Activated CD4-positive, alpha-beta memory T cell treated with anti-CD3 and anti-CD28 coated beads, Interleukin-2, amount 10 ng/mL, durations not matched to agents 7 days and 5 days (primary cell): Measurements from ENCODE around the gene HPSE. TPM values are rescaled to one million over a fixed set of nuclear protein-coding genes. Genes with fewer than 3 reads are reported as not detected.
"Not testable (repeated sequence)": the region's sequence is repeated elsewhere in the genome, so short reads cannot be mapped to it uniquely, and the experiment has no call there.

Source experiments
- CTCF ChIA-PET: fragments of 350-600 bp; sonication (Branson Sonifier 250); formaldehyde crosslinking; loops from one replicate; lab custom pipeline; 2021; ENCODE audit warnings: antibody characterized with exemption, inconsistent platforms; lab: Charles Lee
- POLR2A ChIA-PET: fragments of 350-600 bp; sonication (Branson Sonifier 250); formaldehyde crosslinking; loops from one replicate; lab custom pipeline; 2021; ENCODE audit warnings: antibody characterized with exemption; lab: Charles Lee
- DNase-seq: peaks from one replicate; pipeline ENCODE4 v3.0.0-alpha.2; 2020
- H3K27ac Mint-ChIP-seq: one replicate; pipeline ENCODE4 v1.8.0; 2021; ENCODE audit warnings: mild to moderate bottlenecking, mixed read lengths
- H3K27me3 Mint-ChIP-seq: one replicate; pipeline ENCODE4 v1.8.0; 2021; ENCODE audit warnings: mixed read lengths
- H3K36me3 Mint-ChIP-seq: one replicate; pipeline ENCODE4 v1.8.0; 2021; ENCODE audit warnings: low read depth, mixed read lengths
- H3K4me1 Mint-ChIP-seq: one replicate; pipeline ENCODE4 v1.8.0; 2021; ENCODE audit warnings: mixed read lengths
- H3K4me3 Mint-ChIP-seq: one replicate; pipeline ENCODE4 v1.8.0; 2021; ENCODE audit warnings: mild to moderate bottlenecking, mixed read lengths
- H3K9me3 Mint-ChIP-seq: one replicate; pipeline ENCODE4 v1.8.0; 2021; ENCODE audit warnings: mixed read lengths
- total RNA-seq, 2 experiments: library from RNA; stranded (reverse); gene quantifications; one replicate each; pipeline ENCODE4 v1.2.3, GENCODE V29; 2021

HPSE gene
- total RNA-seq, 2 experiments from 2014 or later = 30.4 to 32.7 TPM

GRCh38 chr4:83293305-83294046 is 41.2 kb downstream of the HPSE start:
- H3K4me3 Mint-ChIP-seq = peak overlapping the region; percentile 17
- ChIA-PET CTCF (interaction anchor here (0.5 to 4.0 kb wide), 4 partner anchors 10 to 404 kb away, joined by 3 to 31 read pairs (median 4); partner anchors contain the start of gene COQ2), POLR2A (interaction anchor here (1.2 to 4.5 kb wide), 5 partner anchors 8 to 282 kb away, joined by 3 to 37 read pairs (median 4); partner anchors contain the start of genes COQ2, HELQ and MRPS18C)
- H3K36me3 Mint-ChIP-seq = peaks cover 52% of the 10 kb centered on the region
- no peaks in the 10 kb centered on the region for H3K27me3 Mint-ChIP-seq
- DNase-seq = no peak
- H3K27ac Mint-ChIP-seq = peak overlapping the region; percentile 67
- peaks cover 5% of the 10 kb centered on the region for H3K9me3 Mint-ChIP-seq
- peaks cover 25% of the 10 kb centered on the region for H3K4me1 Mint-ChIP-seq

- DNase-seq, H3K9me3 Mint-ChIP-seq, POLR2A ChIA-PET, H3K27ac Mint-ChIP-seq, H3K4me3 Mint-ChIP-seq, H3K27me3 Mint-ChIP-seq: not testable (repeated sequence)
- CTCF ChIA-PET = interaction anchor here (1.4 kb wide), 1 partner anchor 9 kb away, joined by 3 read pairs; no protein-coding TSS in a partner anchor
- Mint-ChIP-seq H3K36me3 (peaks cover 41% of the 10 kb centered on the region), H3K4me1 (peaks cover 19% of the 10 kb centered on the region)
These were observed 44.4 kb downstream of the HPSE start for GRCh38 chr4:83290059-83290774.

- H3K27me3 Mint-ChIP-seq, POLR2A ChIA-PET, H3K27ac Mint-ChIP-seq, H3K4me3 Mint-ChIP-seq, CTCF ChIA-PET, H3K9me3 Mint-ChIP-seq, DNase-seq: not testable (repeated sequence)
- peaks cover 24% of the 10 kb centered on the region for H3K4me1 Mint-ChIP-seq
- H3K36me3 Mint-ChIP-seq = peaks cover 26% of the 10 kb centered on the region
These were observed 46.3 kb downstream of the HPSE start for GRCh38 chr4:83288381-83288780.

GRCh38 chr4:83285055-83285407 is 49.6 kb downstream of the HPSE start:
- Mint-ChIP-seq H3K4me3 (peak overlapping the region; percentile 87), H3K27me3 (no peaks in the 10 kb centered on the region), H3K4me1 (peaks cover 45% of the 10 kb centered on the region), H3K9me3 (peaks cover 4% of the 10 kb centered on the region), H3K27ac (peak overlapping the region; percentile 97), H3K36me3 (peaks cover 10% of the 10 kb centered on the region)
- POLR2A ChIA-PET = interaction anchor here (0.7 to 3.1 kb wide), 29 partner anchors 9 to 856 kb away, joined by 3 to 37 read pairs (median 5); partner anchors contain the start of genes COPS4, HELQ, HPSE and LIN54
- DNase-seq = peak; percentile 46
- CTCF ChIA-PET = interaction anchor here (0.6 to 6.4 kb wide), 30 partner anchors 9 to 856 kb away, joined by 3 to 60 read pairs (median 5); partner anchors contain the start of genes COPS4, HELQ and MRPS18C

GRCh38 chr4:83284193-83285054 is 50.2 kb downstream of the HPSE start, which contains the start of gene COQ2:
Gene COQ2 (minus strand): TSS chr4:83284798. CDS start chr4:83284764, 34 bp downstream.
- H3K4me1 Mint-ChIP-seq = peaks cover 45% of the 10 kb centered on the region
- H3K27ac Mint-ChIP-seq = peak within 1 kb of the TSS; percentile 97
- peak within 1 kb of the TSS; percentile 87 for H3K4me3 Mint-ChIP-seq
- H3K36me3 Mint-ChIP-seq = peaks cover 5% of the 10 kb centered on the region
- CTCF ChIA-PET = interaction anchor here (0.6 to 6.4 kb wide), 42 partner anchors 9 to 856 kb away, joined by 3 to 60 read pairs (median 4); partner anchors contain the start of genes COPS4, HELQ and MRPS18C
- peak; percentile 95 for DNase-seq
- POLR2A ChIA-PET = interaction anchor here (0.7 to 3.1 kb wide), 38 partner anchors 8 to 855 kb away, joined by 3 to 37 read pairs (median 4); partner anchors contain the start of genes COPS4, HELQ, HPSE and LIN54
- no peaks in the 10 kb centered on the region for H3K27me3 Mint-ChIP-seq
- no peaks in the 10 kb centered on the region for H3K9me3 Mint-ChIP-seq

- ChIA-PET CTCF (interaction anchor here (1.0 to 6.4 kb wide), 20 partner anchors 8 to 248 kb away, joined by 3 to 60 read pairs (median 5); partner anchors contain the start of genes COPS4, HELQ and MRPS18C), POLR2A (interaction anchor here (1.1 to 3.1 kb wide), 17 partner anchors 11 to 854 kb away, joined by 3 to 37 read pairs (median 8); partner anchors contain the start of genes COPS4, HELQ, LIN54 and MRPS18C)
- Mint-ChIP-seq H3K4me1 (peaks cover 47% of the 10 kb centered on the region), H3K27me3 (no peaks in the 10 kb centered on the region), H3K9me3 (no peaks in the 10 kb centered on the region), H3K4me3 (peak overlapping the region; percentile 78), H3K27ac (no peak overlapping the region), H3K36me3 (peaks cover 12% of the 10 kb centered on the region)
- no peak for DNase-seq
These were observed 51.5 kb downstream of the HPSE start for GRCh38 chr4:83283181-83283580.

- POLR2A ChIA-PET = interaction anchor here (0.7 to 3.1 kb wide), 6 partner anchors 64 to 382 kb away, joined by 3 to 12 read pairs (median 4); partner anchors contain the start of genes COPS4, HELQ, MRPS18C and THAP9
- CTCF ChIA-PET = interaction anchor here (0.6 to 6.4 kb wide), 25 partner anchors 10 to 851 kb away, joined by 3 to 60 read pairs (median 4); partner anchors contain the start of genes COPS4, HELQ and MRPS18C
- Mint-ChIP-seq H3K9me3 (no peaks in the 10 kb centered on the region), H3K4me1 (peaks cover 51% of the 10 kb centered on the region), H3K27me3 (no peaks in the 10 kb centered on the region), H3K36me3 (peaks cover 17% of the 10 kb centered on the region), H3K27ac (no peak overlapping the region), H3K4me3 (no peak overlapping the region)
- DNase-seq = peak; percentile 60
These were observed 52.6 kb downstream of the HPSE start for GRCh38 chr4:83282049-83282535.

- H3K27me3 Mint-ChIP-seq = no peaks in the 10 kb centered on the region
These were observed 53.3 kb downstream of the HPSE start for GRCh38 chr4:83281307-83281706.

GRCh38 chr4:83276299-83277040 is 58.2 kb downstream of the HPSE start:
- no peaks in the 10 kb centered on the region for H3K9me3 Mint-ChIP-seq
- CTCF ChIA-PET = interaction anchor here (0.6 to 1.2 kb wide), 2 partner anchors 7 to 22 kb away, joined by 3 to 5 read pairs; no protein-coding TSS in a partner anchor
- H3K4me3 Mint-ChIP-seq = no peak overlapping the region
- peaks cover 39% of the 10 kb centered on the region for H3K4me1 Mint-ChIP-seq
- peaks cover 56% of the 10 kb centered on the region for H3K36me3 Mint-ChIP-seq
- no peak overlapping the region for H3K27ac Mint-ChIP-seq
- POLR2A ChIA-PET = interaction anchor here (1.0 kb wide), 2 partner anchors 8 to 58 kb away, joined by 3 to 4 read pairs; partner anchors contain the start of gene COQ2
- DNase-seq = no peak
- H3K27me3 Mint-ChIP-seq = no peaks in the 10 kb centered on the region

More at GRCh38 chr4:83281307-83281706, 53.3 kb downstream of the HPSE start:
- DNase-seq = no peak
- POLR2A ChIA-PET = interaction anchor here (0.7 to 1.7 kb wide), 4 partner anchors 206 to 382 kb away, joined by 3 to 4 read pairs (median 4); partner anchors contain the start of gene COPS4
- Mint-ChIP-seq H3K9me3 (no peaks in the 10 kb centered on the region), H3K4me1 (peaks cover 57% of the 10 kb centered on the region), H3K27ac (no peak overlapping the region), H3K36me3 (peaks cover 23% of the 10 kb centered on the region), H3K4me3 (no peak overlapping the region)
- CTCF ChIA-PET = interaction anchor here (0.7 to 6.4 kb wide), 20 partner anchors 9 to 429 kb away, joined by 3 to 60 read pairs (median 6); partner anchors contain the start of genes COPS4 and PLAC8

- not testable (repeated sequence) for H3K27ac Mint-ChIP-seq, H3K4me3 Mint-ChIP-seq, H3K9me3 Mint-ChIP-seq, H3K27me3 Mint-ChIP-seq, DNase-seq
- peaks cover 71% of the 10 kb centered on the region for H3K36me3 Mint-ChIP-seq
- CTCF ChIA-PET = interaction anchor here (0.7 to 1.2 kb wide), 6 partner anchors 11 to 370 kb away, joined by 3 to 4 read pairs (median 3); partner anchors contain the start of gene COQ2
- peaks cover 34% of the 10 kb centered on the region for H3K4me1 Mint-ChIP-seq
- POLR2A ChIA-PET = interaction anchor here (0.6 kb wide), 1 partner anchor 253 kb away, joined by 3 read pairs; no protein-coding TSS in a partner anchor
These were observed 60.7 kb downstream of the HPSE start for GRCh38 chr4:83273926-83274325.
